ENCODE measurements around the gene ZNF558. TPM values are rescaled to one million over a fixed set of nuclear protein-coding genes. Genes with fewer than 3 reads are reported as not detected.

ZNF558 gene
- total and polyA plus RNA-seq, 2 of the 8 experiments (the other 6 are each of a cell fraction or from before 2014, with no cell fraction given) = 4.3 to 14.3 TPM

DNA sequence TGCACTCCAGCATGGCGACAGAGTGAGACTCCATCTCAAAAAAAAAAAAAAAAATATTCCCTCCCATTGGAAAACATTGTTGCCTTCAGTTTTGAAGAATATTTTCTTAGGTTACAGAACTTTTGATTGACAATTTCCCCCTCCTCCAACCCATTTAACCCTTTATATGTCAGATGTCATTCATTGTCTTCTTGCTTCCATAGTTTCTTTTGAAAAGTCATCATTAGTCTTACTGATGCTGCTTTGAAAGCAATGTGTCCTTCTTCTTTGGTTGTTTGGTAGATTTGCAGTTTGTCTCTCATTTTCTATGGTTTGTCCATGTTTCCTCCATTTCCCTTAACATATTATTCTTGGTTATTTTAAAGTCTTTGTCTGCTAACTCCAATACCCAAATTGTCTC, 25.4 kb downstream of the ZNF558 start (continued):
- no peak for TF ChIP-seq EP300 (IDR thresholded peaks at IDR 0.05; ENCODE audit: borderline replicate concordance in 1 of 2, low read depth in 2 of 2, low read length in 2 of 2)
